ENCODE results near the gene SCIMP.

- TF ChIP-seq CTCF (IDR thresholded peaks at IDR 0.05) (no peak), EZH2 (IDR thresholded peaks at IDR 0.05; ENCODE audit: borderline replicate concordance, insufficient read depth, low read depth, low read length, poor library complexity, severe bottlenecking) (no peak)
Measured at GRCh38 chr17:5220074-5220473, 14.6 kb downstream of the SCIMP start.
